Islet precursor cell (in vitro differentiated cells): ENCODE data around the gene RECK.
"Not testable (repeated sequence)": the region's sequence is repeated elsewhere in the genome, so short reads cannot be mapped to it uniquely, and the experiment has no call there.

Experiments used
- DNase-seq: peaks from one replicate; pipeline ENCODE4 v3.0.0-alpha.2; 2018

Gene RECK

DNA sequence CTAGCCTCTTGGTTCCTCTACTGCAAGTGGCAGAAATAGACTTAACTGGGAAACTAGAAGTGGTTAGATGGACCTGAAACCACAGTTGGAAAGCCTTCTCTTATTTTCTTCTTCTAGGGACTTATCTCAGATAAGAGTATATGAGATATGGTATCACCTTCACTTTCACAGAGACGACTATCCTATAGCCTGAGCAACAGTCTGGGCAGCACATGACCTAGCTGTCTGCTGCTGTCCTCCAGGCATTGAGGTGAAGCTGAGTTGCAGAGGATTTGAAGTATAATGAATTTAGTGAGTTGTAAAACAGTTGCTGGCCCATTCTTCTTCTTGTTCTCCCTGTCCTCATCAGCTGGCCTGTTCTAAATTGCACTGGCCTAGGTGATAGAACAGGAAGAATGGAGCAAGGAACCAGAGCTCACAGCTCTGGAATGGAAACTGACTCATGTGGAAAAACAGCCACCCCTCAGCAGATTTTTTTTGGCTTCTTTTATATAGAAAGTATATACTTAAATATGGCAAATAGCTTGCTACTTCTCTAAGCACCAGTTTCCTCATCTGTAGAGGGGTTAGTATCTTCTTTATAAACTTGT lies 27.8 kb downstream of the RECK start:
- DNase-seq, result peak; percentile 64

DNA sequence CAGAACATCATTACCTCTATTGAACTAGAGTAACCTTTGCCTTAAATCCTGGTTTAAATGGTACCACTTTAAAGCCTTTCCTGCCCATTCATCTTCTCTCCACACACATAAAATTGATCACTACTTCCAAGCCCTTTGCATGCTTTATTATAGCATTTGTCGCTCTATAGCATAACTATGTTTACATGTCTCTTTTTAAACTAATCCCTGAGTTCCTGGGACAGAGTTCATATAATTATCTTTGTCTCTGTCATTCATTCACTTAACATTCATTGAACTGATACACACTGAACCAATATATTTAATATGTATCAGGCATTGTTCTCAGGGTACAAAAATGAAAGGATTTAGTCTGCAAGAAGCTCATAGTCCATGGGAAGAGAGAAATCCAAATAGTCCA lies 37.3 kb downstream of the RECK start:
- DNase-seq, result no peak

DNA sequence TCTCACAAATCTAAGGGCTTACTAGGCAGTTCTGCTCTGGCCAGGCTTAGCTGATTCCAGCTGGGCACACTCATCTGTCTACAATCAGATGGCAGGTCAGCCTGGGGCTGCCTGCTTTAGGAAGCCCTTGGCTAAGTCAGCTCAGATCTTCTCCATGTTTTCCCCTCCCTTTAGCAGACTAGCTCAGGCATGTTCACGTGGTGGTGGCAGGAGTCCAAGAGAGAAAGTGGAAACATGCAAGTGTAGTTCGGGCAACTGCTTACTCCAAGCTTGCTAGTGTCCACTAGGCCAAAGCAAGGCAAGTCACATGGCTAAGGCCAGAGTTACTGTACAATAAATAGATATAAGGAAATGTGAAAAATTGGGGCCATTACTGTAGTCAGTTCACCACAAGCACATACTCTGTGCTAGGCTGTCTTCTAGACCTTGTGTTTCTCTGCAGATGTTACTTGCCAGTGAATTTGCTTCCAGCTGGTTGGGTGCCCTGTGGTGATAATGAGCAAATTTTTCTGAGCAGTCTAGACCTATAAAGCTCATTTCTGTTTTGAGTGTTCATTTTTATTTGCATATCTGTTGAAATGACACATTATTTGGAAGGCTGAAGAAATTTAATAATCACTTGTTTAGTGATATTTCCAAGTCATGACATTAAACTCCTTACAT lies 38.3 kb downstream of the RECK start:
- no peak for DNase-seq

DNA sequence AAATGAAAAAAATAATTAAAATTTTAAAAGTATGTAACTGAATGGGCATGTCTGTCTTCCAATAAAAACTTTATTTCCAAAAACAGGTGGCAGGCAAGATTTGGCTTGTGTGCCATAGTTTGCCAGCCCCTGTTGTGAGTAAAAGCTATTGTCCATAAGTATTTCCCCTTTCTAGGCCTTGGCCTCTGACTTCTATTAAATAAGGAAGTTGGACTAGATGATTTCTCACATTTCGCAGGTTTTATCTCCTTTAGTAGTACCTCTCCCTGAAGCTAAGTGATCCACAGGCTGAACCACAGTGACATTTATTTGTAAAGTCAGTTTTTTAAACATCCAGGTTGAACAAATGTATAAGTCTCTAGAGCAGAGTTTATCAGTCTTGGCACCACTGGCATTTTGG lies 41.3 kb downstream of the RECK start:
- DNase-seq, result no peak

DNA sequence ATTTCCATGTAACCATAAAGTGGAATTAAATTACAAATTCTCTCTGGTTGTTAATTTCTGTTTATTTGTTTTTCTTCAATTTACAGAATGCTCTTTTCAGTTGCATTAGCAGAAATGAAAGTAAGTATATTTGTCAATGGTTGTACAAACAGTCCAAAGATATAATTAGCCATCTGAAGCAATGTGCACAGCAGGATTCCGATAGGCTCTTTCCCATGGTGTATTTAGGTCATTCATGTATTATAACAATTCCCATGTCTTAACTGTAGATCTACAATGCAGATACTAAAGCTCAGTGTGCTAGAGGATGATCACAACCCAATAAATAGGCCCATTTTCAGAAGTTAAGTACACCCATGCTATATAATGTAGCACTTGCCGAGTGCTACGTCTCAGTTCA lies 43.8 kb downstream of the RECK start:
- DNase-seq, result no peak

DNA sequence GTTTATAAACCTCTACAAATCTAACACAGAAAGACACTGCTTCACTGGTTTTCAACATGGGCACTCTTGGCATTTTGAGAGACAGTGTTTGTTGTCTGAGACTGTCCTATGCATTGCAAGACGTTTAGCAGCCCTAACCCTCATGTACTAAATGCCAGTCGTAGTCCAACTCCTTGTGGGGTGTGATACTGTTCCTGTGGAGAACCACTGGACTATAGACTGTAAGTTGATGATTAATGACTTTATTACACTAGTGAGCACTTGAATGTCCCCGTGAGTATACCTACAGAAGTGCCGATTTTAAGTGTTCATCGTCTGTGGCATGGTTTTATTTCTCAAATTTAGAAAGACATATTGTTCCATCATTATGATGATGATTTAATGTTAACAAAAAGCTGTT lies 46.2 kb downstream of the RECK start:
- no peak for DNase-seq

DNA sequence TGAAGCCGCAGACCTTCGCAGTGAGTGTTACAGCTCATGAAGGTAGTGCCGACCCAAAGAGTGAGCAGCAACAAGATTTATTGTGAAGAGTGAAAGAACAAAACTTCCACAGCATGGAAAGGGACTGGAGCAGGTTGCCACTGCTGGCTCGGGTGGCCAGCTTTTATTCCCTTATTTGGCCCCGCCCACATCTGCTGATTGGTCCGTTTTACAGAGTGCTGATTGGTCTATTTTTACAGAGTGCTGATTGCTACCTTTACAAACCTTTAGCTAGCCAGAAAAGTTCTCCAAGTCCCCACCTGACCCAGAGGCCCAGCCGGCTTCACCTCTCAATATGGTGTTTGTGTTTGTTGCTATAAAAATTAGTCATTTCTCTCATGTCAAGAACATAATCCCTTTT lies 49.7 kb downstream of the RECK start:
- no peak for DNase-seq

DNA sequence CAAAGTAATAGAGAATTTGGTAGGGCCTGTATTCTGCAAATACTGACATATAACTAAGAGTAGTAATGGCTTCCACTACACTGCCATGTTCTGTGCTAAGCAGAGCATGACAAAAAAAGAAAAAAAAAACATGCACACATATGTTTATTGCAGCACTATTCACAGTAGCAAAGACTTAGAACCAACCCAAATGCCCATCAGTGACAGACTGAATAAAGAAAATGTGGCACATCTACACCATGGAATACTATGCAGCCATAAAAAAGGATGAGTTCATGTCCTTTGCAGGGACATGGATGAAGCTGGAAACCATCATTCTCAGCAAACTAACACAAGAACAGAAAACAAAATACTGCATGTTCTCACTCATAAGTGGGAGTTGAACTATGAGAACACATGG lies 50.3 kb downstream of the RECK start:
- not testable (repeated sequence) for DNase-seq

DNA sequence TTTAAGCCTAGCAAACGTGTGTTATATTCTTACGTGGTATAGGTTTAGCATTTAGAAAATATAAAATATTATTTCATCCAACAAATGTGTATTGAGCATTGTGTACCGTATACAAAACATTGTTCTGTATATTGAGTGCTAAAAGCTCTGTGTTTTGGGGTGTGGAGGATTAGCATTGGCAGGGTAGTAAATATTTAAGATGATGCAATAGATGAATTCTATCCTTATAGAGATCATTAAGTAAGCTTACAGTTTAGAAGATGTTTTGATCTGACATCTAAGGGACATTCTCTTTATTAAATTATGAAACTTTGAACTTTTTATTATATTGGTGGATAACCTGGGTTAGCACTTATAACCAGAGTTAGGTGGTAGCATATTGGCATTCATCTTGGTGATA lies 51.3 kb downstream of the RECK start:
- no peak for DNase-seq

DNA sequence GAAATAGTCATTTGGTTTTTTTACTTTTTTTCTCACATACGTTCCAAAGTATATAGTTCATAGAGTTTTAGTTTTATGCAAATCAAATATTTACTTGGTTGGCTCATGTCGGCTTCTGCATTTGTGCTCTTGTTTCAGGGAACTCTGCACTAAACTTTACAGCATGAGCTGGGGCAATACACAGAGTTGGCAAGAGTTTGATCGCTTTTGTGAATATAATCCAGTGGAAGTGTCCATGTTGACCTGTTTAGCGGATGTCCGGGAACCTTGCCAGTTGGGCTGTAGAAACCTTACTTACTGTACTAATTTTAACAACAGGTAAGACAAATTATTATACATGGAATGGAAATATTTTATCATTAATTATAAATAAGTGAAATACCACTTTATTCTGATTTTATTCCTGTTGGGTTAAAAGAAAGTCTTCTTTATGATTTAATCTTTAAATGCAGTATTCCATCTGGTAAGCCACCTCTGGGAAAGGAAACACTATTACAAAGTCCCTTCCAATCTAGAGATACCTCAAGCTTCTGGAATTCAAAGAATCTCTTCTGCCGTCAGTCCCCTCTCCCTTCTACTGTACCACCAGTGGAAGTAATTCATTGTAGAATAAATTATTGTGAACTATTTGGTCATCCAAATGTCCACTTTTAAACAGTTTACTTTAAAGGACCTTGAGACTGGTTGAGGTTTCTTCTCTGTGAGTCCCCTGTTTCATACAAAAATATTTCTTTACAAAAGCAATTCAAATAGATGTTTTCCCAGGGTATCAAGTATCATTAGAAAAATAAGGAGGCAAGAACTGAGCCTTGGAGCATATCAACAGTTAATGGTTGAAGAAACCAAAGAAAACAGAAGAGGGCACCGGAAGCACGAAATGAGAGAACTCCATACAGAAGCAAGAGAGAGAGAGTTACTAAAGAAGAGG lies 54.6 kb downstream of the RECK start:
- no peak for DNase-seq

DNA sequence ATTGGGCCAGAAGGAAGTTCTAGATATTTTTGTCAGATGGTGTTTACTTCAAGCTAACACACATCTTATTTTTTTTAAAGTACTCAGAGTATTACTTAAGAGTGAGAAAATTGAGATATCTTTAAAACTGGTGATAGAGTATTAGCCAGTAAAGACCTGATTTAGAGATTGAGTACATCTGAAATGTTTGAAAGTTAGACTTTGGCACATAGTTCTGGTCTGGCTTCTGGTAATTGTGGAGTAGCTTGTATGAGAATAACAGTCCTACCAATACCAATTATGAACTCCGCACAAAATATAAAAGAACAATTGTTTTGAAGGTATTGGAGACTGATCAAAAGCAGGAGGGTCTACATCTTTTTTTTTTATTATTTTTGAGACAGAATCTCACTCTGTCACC lies 55.3 kb downstream of the RECK start:
- DNase-seq, result no peak

DNA sequence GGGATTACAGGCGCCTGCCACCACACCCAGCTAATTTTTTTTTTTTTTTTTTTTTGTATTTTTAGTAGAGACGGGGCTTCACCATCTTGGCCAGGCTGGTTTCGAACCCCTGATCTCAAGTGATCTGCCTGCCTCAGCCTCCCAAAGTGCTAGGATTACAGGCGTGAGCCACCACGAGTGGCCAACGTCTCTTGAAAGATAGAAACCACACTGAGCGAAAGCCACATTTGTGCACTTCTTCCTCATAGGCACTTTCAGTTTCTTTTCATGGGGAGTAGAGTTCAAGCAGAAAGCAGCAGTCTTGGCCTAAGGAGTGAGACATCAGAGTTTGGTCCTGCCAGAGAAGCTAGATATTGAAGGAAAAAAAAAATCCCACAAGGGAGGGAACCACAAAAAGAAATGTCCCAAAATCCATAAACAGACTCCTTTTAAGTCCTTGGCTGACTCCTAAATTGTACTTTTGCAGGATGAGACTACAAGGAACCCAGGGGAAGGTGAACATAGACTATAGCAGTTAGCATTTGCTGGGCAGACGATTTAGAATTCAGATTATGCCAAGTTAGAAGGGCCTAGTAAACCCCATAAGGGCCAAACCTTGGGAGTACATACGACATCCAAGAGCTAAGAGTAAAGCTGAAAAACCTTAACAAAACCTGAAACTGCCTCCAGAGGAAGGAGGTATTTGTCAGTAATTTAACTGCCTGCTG lies 55.9 kb downstream of the RECK start:
- DNase-seq, result no peak

DNA sequence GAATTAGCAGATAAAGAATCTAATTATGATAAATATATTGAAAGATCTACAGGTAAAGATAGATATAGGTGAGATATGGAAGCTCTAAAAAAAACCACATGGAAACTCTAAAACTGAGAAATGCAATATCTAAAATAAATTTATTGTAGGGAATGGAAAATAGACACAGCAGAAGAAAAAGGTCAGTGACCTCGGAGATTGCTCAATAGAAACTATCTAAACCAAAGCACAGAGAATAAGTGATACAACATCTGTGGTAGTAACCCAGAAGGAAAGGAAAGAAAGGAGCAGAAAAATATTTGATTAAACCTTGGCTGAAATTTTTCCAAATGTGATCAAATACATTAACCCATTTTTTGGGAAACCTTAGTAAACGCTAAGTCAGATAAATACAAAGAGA lies 56.7 kb downstream of the RECK start:
- DNase-seq, result no peak

DNA sequence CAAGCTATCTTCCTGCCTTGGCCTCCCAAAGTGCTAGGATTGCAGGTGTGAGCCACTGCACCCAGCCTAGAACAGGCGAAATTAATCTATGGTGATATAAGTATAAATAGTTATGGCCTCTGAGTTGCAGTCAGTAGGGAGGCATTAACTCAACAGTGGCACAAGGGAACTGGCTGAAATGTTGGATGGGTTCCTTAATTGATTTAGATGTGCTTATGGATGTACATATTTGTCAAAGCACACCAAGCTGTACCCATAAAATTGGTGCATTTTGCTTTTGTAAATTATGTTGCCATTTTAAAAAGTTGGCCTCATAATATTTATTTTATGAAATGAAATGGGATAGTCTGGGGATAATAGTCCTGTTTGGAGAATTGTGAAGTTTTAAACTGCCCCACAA lies 63.0 kb downstream of the RECK start:
- DNase-seq, result no peak

DNA sequence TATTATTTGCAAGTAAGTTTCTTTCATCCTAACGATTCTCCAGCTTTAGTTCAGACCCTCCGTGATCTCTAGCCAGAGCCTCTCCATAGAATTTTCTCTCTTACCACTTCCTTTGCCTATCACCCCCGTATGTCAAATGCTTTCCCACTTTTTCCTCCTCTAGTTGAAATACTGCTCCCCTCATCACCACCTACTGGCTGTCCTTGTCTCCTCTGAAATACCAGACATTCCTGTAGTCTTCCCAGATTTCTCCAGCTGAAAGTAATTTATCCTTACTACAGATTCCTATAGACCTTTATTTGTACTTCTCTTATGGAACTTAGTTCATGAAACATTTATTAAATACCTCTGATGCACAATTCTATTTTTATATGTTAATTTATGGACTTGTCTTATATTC lies 63.8 kb downstream of the RECK start:
- DNase-seq, result peak; percentile 60

DNA sequence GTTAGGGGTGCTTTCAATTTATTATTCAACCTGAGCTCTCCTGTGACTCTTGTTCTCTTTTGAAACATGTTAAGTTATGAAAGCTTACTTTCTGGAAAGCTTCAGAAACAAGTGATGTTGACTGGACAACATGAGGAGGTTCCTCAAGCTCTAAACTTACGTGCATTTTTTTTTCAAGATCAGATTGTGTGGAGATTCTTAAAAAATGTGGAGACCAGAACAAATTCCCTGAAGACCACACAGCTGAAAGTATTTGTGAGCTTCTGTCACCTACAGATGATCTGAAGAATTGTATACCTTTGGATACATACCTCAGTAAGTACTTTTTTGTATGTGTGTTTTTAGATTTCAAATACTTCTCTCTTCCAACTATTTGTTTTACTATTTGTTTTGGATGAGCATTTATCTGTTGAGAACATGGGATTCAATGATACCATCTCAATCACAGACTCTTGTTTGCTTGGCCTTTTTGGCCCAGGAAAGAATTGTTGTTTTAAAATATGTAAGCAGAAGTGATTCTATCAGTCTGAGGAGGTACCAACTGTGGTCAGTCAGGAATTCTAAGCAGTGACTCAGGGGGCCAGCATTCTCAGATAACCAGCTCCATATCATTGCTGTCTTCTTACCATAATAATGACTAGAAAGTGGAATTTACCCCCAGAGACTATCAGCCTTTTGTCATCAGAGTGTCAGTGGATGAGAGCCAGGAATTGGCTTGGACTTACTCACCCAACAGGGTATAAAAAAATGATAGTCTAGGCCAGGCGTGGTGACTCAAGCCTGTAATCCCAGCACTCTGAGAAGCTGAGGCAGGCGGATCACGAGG lies 65.4 kb downstream of the RECK start:
- peak; percentile 93 for DNase-seq

DNA sequence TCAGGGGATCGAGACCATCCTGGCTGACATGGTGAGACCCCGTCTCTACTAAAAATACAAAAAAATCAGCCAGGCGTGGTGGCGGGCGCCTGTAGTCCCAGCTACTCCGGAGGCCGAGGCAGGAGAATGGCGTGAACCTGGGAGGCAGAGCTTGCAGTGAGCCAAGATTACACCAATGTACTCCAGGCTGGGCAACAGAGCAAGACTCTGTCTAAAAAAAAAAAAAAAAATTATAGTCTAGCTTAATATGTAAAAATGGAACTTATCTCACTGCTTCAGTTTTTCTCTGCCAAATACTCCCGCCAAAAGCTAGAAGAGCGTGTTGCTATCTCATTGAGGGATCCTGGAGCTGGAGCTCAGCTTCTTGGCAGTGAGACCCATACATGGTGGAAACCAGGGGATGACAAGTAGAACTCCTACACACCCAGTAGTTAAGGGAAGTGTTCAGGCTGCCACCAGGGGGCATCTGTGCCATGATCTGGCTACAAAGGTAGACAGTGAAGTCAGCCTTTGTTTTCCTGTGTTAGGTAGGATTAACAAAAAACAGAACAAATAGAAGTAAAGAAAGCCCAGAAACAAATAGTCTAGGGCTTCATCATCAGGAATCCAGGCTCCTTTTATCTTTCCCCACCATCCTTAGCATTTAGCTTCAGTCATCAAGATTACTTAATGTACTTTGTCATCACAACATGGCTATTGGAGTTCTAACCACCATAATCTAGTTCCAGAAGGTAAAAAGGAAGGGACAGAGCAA lies 66.2 kb downstream of the RECK start:
- peak; percentile 93 for DNase-seq

DNA sequence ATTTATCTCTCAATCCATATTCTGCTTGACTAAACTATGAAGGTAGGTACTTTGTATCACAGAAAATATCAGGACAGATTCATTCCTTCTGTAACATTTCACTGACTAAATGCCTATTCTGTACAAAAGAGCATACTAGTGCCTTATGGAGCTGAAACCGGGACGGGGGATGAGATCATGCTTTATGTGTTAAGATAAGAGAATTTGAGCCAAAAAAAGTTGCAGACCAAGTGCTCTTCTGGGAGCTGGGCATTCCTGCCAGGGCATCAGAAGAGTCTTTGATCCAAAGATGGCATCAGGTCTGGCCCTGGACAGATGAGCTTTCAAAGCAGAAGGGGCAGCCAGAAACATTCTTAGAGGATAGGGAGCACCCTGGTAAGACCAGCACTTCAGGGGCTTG lies 72.4 kb downstream of the RECK start:
- no peak for DNase-seq

DNA sequence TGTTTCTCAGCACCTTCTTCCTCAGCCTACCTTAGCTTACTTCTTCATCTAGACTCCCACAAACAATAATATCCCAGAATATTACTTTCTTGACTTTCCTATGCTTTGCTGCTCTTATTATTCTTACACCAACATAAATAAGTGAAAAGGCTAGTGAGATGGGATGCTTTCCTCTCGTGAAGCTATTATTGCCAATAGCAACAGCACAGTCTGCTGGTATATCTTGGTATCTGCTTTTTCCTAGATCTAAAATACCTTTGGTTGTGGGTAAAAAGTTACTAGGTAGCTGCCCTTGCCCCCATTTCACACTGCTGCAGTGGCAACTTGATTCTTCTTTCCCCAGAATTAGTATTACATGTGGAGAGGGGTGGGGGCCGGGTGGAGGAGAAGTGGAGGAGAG lies 73.7 kb downstream of the RECK start:
- no peak for DNase-seq

DNA sequence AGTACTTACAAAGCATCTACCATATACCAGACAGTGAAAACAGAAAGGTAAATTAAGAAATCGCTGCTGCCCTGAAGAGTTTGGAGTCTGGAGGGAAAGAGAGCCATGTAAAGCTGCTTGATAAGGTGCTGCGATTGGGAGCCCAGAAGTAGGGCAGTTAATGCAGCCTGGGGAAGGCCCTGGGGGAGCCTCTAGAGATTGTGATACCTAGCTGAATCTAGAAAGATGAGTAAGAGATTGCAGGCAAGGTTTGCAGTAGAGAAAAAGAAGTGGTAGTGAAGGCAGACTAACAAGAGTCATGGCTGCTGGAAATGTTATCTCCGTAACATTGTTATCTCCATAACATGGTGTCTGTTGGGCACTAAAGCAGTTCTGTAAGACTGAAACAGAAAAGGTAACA lies 75.8 kb downstream of the RECK start:
- no peak for DNase-seq

DNA sequence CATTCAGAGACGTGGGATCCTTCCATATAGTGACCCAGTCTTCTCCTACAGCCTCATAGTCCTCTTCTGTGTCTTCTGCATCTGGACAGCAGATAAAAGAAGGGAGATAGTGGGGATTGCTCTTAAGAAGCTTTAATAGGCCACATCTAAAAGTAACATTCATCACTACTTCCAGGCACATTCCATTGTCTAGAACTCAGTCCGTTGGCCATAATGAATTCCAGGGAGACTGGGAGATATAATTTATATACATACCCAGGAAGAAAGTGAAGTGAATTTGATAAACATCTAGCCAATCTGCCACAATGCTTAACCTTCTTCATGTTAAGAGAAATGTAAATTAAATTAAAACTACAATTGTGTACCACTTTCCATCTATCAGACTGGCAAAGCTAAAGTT lies 77.3 kb downstream of the RECK start:
- no peak for DNase-seq

DNA sequence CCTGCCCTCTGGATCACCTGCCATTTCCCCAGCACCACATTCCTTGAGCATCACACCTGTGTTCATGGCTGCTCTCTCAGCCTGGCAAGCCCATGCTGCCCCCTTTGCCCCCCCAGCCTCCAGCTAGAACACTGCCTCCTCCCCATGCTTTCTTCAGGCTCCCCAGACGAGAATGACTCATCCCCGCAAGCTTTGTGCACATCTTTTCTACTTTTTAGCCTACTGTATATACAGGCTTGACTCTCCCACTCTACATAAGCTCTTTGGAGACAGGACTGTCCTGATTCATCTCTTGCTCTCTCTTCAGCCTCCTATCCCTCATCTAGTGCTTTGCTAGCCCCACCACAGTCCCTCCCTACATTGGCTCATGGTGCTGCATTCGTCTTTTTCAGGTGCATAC lies 79.9 kb downstream of the RECK start:
- DNase-seq, result no peak
